ENCODE measurements around the gene LRCH4.

The LRCH4 gene

GRCh38 chr7:100585511-100586265, at the start of gene LRCH4:
Gene LRCH4 (minus strand): TSS chr7:100586129. CDS start chr7:100586100, 29 bp downstream.
- no peak for DNase-seq (ENCODE audit: low read depth, low spot score)

GRCh38 chr7:100632951-100633717, 47.2 kb upstream of the LRCH4 start:
- DNase-seq (ENCODE audit: low read depth, low spot score), result peak; percentile 58

GRCh38 chr7:100630066-100630465, 44.1 kb upstream of the LRCH4 start:
- no peak for DNase-seq (ENCODE audit: low read depth, low spot score)

- DNase-seq (ENCODE audit: low read depth, low spot score), result no peak
Measured at GRCh38 chr7:100629117-100629716, 43.3 kb upstream of the LRCH4 start.

- DNase-seq (ENCODE audit: low read depth, low spot score), result no peak
Measured at GRCh38 chr7:100627238-100627549, 41.3 kb upstream of the LRCH4 start.

GRCh38 chr7:100626530-100627237, 40.8 kb upstream of the LRCH4 start:
- peak; percentile 82 for DNase-seq (ENCODE audit: low read depth, low spot score)

GRCh38 chr7:100626055-100626454, 40.1 kb upstream of the LRCH4 start:
- DNase-seq (ENCODE audit: low read depth, low spot score), result no peak

- no peak for DNase-seq (ENCODE audit: low read depth, low spot score)
Measured at GRCh38 chr7:100623951-100624824, 38.3 kb upstream of the LRCH4 start.

GRCh38 chr7:100621554-100621953, 35.6 kb upstream of the LRCH4 start:
- DNase-seq (ENCODE audit: low read depth, low spot score), result no peak

- DNase-seq (ENCODE audit: low read depth, low spot score), result no peak
Measured at GRCh38 chr7:100620804-100621203, 34.9 kb upstream of the LRCH4 start.

- DNase-seq (ENCODE audit: low read depth, low spot score), result no peak
Measured at GRCh38 chr7:100620239-100620638, 34.3 kb upstream of the LRCH4 start.

- no peak for DNase-seq (ENCODE audit: low read depth, low spot score)
Measured at GRCh38 chr7:100614308-100614861, 28.5 kb upstream of the LRCH4 start.

GRCh38 chr7:100613412-100614175, 27.7 kb upstream of the LRCH4 start:
- no peak for DNase-seq (ENCODE audit: low read depth, low spot score)

GRCh38 chr7:100612730-100613390, 26.9 kb upstream of the LRCH4 start:
- peak; percentile 26 for DNase-seq (ENCODE audit: low read depth, low spot score)

GRCh38 chr7:100611983-100612729, 26.2 kb upstream of the LRCH4 start, which contains the start of gene MOSPD3:
Gene MOSPD3 (plus strand): TSS chr7:100612540. CDS start chr7:100612792, 252 bp downstream.
- DNase-seq (ENCODE audit: low read depth, low spot score), result peak; percentile 99

GRCh38 chr7:100609958-100610357, 24.0 kb upstream of the LRCH4 start:
- DNase-seq (ENCODE audit: low read depth, low spot score), result no peak

- no peak for DNase-seq (ENCODE audit: low read depth, low spot score)
Measured at GRCh38 chr7:100607111-100607510, 21.2 kb upstream of the LRCH4 start.

- DNase-seq (ENCODE audit: low read depth, low spot score), result no peak
Measured at GRCh38 chr7:100606313-100606712, 20.4 kb upstream of the LRCH4 start.
